ENCODE data around the gene TEX10.

The TEX10 gene

DNA sequence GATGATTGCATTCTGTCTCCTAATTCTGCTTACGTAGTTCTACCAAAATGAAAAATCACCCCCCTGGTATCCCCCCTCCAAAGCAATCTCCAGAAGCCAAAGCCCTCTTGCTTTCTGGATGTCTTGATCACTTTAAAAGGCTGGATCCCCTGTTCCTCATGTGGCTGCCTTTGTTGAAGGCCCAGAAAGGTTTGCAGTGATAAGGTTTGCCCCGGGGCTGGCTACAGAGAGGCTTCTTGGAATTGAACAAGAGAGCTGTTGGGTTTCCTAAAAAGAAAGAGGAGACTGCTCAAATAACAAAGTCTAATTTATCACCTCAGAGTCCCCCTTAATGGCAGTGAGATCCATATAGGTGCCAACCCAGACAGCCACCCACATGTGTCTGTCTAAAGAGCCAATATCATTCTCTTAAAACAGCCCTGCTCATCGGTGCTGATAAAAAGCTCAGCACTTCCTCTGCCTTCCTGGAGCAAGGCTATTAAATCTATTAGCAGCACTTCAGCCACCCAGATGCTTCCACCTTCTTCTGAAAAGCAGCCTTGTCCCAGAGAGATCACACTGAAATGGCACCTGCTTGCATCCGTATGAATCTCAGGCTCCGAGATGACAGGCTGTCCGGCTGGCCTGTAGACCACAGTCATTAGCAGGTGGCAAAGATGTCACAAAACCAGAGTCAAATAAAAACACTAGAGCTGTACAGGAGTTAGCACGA is 70.9 kb downstream of the TEX10 start:
- no peak for DNase-seq
- Mint-ChIP-seq H3K27me3 (no peaks in the 10 kb centered on the region), H3K4me1 (peaks cover 2% of the 10 kb centered on the region), H3K9me3 (peaks cover 16 to 17% of the 10 kb centered on the region in 2 donors), H3K4me3 (no peak overlapping the region), H3K27ac (peak overlapping the region in 1 of 2 donors; percentile 75)
- no peak for ATAC-seq

DNA sequence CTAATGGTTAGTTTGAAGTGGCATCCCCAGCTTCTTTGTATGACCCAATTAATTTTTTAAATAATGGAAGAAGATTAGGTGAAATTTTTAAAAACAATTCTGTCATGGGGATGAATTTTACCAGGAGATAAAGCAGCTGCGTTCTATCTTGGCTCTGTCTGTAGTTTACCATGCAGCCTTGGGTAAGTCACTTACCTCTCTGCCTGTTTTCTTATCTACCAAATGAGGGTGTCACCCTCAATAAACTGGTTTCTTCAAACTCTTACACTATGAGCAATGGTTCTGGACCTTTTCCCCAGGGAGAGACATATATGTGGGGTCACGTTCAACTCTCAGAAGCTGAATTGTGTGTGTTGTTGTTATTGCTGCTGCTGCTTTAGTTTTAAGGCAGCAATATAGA is 71.7 kb downstream of the TEX10 start:
- H3K4me1 Mint-ChIP-seq, result peaks cover 6% of the 10 kb centered on the region
- DNase-seq, result no peak
- H3K27me3 Mint-ChIP-seq, result no peaks in the 10 kb centered on the region
- peaks cover 13 to 14% of the 10 kb centered on the region in 2 donors for H3K9me3 Mint-ChIP-seq
- H3K27ac Mint-ChIP-seq, result no peak overlapping the region
- no peak overlapping the region for H3K4me3 Mint-ChIP-seq
- no peak for ATAC-seq

DNA sequence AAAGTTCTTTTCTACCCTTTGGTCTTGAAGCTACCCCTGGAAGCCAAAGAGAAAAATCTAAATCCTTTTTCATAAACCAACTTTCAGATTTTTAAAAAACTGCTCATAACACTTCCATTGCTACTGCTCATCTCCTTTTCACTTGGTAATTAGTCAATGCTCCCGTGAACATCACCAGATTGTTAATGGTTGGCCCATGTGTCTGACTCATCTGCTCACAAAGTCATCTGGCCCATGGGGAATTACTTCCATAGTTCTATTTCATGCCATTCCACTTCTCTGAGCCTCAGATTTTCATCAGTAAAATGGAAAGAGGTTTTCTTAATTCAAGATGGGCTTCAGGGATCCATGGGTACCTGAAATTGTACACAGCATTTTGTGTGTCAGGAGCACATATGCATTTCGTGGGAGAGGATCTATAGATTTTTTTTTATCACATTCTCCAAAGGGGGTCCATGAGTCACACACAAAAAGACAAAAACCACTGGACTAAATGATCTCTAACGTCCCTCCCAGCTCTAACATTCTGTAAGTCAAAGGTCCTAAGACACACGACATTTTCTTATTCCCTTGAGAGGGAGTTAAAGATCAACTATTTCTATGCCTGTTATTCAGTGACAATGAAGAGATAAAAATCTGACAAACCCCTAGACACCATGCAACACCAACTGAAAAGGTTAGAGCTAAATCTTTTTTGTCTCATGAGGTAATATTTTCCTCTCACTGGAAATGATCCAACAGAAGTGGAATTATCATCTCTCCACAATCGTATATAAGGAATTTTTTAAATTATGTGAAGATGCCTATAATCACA is 75.4 kb downstream of the TEX10 start:
- no peak overlapping the region for H3K4me3 Mint-ChIP-seq
- ATAC-seq (no peak), DNase-seq (no peak)

DNA sequence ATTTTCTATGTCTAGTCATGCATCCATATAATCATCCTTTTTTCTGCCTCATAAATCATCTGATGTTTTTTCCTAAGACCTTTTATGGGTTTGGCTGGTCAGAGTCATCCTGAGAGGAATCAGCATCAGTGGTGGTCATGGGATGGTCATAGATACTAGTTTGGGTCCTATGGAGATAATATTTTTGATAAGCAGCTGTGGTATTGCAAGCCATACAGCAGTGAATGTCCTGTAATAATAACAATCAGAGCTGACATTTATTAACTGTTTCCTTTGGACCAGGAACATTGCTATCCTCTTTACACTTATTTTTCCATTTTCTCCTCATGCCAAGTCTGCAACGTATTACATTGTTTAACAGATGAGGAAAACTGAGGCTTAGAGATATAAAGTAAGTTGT is 83.1 kb downstream of the TEX10 start:
- no peak overlapping the region for H3K27ac Mint-ChIP-seq
- H3K9me3 Mint-ChIP-seq, result no peaks in the 10 kb centered on the region
- no peaks in the 10 kb centered on the region for H3K4me1 Mint-ChIP-seq
- ATAC-seq (no peak), DNase-seq (no peak)
- no peak overlapping the region for H3K4me3 Mint-ChIP-seq
- no peaks in the 10 kb centered on the region for H3K27me3 Mint-ChIP-seq

More for the DNA sequence above, 75.4 kb downstream of the TEX10 start:
- peaks cover 6% of the 10 kb centered on the region for H3K4me1 Mint-ChIP-seq
- no peaks in the 10 kb centered on the region for H3K9me3 Mint-ChIP-seq
- H3K27me3 Mint-ChIP-seq, result no peaks in the 10 kb centered on the region
- H3K27ac Mint-ChIP-seq, result no peak overlapping the region

DNA sequence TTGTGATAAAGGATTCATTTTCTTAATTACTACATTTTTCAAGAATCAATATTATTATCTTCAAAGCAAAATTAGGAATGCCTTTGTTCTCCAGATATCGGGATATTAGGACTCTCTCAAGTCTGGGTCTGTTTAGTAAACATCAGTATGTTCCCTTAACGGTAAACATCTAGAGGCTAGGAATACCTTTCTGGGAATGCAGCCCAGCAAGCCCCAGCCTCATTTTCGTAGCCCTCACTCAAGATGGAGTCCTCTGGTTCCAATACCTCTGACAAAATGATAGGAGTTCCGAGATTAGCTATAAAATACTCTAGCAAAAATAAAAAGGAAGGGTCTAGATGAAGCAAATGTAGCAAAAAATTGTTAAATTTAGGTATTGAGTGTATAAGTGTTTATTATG is 84.5 kb downstream of the TEX10 start:
- no peak overlapping the region for H3K4me3 Mint-ChIP-seq
- DNase-seq (no peak), ATAC-seq (no peak)
- no peaks in the 10 kb centered on the region for H3K4me1 Mint-ChIP-seq
- H3K27ac Mint-ChIP-seq, result no peak overlapping the region
- H3K9me3 Mint-ChIP-seq, result no peaks in the 10 kb centered on the region
- H3K27me3 Mint-ChIP-seq, result no peaks in the 10 kb centered on the region

DNA sequence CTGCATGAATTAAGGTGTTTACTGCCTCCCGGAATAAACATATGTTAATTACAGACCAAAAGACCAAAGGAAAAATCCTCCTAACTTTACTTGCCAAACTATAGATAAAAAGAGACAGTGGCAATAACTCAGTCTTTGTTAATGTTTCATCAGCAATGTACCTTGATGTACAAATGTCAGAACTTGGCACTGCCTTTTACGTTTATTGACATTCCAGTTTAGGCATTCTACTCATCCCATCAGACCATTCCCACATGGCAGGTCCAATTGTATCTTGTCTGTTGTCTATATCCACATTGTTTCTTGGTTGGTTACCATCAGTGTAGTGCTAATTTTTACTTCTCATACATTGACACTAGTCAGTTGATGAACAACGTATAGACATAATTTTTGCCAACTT is 85.5 kb downstream of the TEX10 start:
- Mint-ChIP-seq H3K4me1 (no peaks in the 10 kb centered on the region), H3K27me3 (no peaks in the 10 kb centered on the region), H3K9me3 (no peaks in the 10 kb centered on the region), H3K4me3 (no peak overlapping the region), H3K27ac (no peak overlapping the region)
- DNase-seq (no peak), ATAC-seq (no peak)

All from stimulated activated naive CD8-positive, alpha-beta T cell treated with anti-CD3 and anti-CD28 coated beads, Interleukin-15, amount 100 ng/mL, for 72 hours (primary cell).